GM19395 (cell line): ENCODE measurements around the gene ASB5.
"Not testable (repeated sequence)": the region's sequence is repeated elsewhere in the genome, so short reads cannot be mapped to it uniquely, and the experiment has no call there.

Source experiments
- ATAC-seq: cut with Tn5 transposase; IDR thresholded peaks from one replicate; pipeline ENCODE4 v1.9.1; 2021; ENCODE audit warnings: mild to moderate bottlenecking, moderate library complexity; ENCODE audit not compliant: unreplicated experiment

ASB5 gene, protein sequence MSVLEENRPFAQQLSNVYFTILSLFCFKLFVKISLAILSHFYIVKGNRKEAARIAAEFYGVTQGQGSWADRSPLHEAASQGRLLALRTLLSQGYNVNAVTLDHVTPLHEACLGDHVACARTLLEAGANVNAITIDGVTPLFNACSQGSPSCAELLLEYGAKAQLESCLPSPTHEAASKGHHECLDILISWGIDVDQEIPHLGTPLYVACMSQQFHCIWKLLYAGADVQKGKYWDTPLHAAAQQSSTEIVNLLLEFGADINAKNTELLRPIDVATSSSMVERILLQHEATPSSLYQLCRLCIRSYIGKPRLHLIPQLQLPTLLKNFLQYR

DNA sequence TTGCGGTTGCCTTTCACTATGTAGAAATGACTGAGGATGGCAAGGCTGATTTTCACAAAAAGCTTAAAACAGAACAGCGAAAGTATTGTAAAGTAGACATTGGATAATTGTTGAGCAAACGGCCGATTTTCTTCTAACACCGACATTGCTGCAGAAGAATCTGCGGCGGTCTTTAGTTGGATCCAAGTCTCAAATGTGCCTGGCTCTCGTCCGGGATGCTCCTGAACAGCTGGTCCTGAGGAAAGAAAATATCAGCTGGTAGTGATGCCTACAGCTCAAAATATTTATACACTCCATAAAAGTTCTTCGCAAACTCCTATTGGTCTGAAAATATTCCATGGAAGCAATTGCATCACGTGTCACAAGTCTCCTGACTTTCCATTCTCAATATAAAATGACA lies at the start of gene ASB5:
ASB5 (minus strand) TSS at position 260 of the 400 bp plus-strand sequence; CDS start at position 146, 114 bp downstream.
- no peak for ATAC-seq

DNA sequence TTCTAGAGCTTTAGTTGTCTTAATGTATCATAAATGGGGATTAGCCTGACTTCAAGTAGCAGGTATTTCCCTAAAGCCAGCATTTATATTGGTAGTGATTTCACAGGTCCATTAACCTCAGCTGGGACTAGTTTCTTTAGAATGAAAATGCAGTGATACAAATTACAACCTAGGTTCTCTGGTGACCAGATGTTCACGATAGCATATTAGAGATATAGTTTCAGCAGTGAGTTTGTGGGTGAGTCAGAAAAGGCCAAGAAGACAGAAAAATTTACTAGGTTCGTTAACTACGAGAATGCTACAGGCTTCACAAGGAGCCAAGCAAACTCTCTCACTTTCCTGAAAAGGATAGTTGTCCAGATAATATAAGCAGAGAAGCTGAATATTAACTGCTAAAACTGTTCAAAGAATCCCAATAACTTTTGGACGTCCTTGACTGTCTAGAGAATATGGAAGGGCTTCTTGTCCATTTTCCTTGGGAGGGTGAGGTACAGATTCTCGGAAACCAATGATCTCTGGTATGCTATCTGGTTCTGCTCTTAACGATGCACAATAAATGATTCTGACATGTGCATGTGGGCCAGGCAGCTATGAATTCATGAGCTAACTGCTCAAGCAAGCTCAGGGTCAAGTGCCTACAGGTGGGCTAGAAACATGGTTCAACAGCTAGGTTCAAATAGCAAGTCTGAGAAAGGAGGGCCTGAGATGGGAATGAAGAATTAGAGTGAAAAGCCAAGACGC lies 44.7 kb upstream of the ASB5 start:
- no peak for ATAC-seq

GRCh38 chr4:176309772-176310171 lies 40.8 kb upstream of the ASB5 start:
- no peak for ATAC-seq

DNA sequence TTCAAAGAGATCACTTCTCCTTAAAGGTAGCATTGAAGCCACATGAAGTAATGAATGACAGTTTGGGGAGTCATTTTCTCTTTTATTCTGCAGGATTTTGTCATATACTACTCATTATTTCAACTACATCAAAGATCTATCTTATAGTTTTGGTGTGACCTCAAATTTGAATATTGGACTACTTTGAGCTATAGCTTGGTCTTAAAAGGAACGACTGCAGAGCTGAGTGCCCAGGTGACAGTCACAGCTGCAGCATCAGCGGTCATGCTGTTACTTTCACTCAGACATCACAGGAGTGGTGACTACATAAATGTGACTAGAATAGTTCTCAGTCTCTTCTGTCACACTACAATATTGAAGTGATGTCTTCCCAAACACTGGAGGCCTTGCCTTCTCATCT lies 40.0 kb upstream of the ASB5 start:
- ATAC-seq = peak; percentile 97

DNA sequence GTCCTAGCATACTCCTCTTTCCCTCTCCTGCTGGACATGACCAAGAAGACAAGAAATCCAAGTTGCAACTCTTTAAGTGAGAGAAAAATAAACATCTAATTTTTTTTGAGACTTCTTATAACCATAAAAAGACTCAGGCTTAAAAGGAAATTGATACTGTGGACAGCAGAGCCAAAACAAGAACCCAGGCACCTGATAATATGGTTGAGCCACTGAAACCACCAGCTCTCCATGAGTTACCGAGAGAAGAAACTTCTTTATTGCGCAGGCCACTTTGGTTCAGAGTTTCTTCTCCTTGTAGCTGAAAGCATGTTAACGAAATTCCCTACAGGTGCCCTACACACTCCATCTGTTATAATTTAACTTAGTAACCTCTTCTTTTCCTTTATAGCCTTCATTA lies 39.4 kb upstream of the ASB5 start:
- peak; percentile 61 for ATAC-seq

DNA sequence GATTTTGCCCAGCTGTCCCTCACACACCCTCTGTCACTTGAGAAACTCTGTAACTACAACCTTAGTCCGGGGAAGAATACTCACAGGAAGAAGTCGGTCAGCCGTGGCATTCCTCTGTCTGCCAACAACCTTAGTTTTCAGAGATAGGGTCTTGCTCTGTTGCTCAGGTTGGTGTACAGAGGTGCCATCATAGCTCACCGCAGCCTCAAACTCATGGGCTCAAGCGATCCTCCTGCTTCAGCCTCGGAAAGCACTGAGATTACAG lies 38.6 kb upstream of the ASB5 start:
- no peak for ATAC-seq

DNA sequence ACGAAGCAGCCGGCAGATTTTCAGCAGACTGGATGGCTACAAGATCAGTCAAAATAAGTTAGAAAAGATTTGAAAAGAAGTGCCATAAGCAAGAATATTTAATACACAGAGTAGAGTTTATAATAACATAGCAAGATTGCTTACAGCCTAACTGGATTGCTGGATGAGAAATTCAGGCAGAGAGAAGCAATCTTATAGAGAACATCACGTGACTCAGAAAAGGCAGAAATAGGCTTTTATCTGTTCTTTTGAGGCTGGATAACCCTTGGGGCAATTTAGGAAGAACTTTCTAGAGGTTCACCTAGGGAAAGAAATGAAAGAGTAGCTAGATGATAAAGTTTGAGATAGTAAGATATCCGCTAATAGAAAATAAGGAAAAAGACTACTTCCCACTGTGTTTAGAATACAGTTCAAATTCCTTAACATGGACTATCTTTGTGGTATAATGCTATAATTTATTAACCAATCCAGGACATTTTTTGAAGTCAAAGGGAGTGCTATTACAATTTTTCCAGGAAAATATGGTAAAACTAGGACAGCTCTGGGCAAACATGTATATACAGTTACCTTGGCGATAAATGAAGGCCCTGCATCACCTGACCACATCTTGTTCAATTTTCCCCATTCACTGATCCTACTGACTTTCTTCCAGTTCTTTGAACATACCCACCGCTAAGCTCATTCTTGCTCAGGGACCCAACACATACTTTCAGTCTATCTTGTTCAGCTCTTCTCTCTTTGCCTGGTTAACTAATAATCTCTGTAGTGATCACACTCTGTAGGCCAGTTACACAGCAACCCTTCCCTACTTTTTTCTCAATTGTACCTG lies 38.0 kb upstream of the ASB5 start:
- ATAC-seq = no peak

- ATAC-seq = no peak
Measured at GRCh38 chr4:176303938-176304337, 34.9 kb upstream of the ASB5 start.

- ATAC-seq = no peak
Measured at GRCh38 chr4:176302283-176303275, 33.6 kb upstream of the ASB5 start.

DNA sequence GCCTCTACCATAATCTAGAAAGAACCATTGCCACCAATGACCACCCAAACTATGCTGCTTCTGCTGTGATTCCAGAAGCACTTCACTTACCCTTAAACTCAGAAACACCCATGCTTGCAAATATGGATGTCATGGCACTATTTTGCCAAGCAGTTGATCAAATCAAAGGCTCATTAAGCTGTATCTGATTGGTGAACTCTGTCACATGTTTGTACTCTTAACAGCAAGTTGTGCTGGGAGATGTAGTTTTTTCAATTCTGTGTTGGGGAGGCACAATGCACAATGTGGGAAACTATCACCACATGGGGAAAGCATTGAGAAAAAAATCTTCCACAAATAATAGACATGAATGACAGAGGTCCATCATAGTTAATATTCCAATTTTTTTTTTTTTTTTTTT lies 31.5 kb upstream of the ASB5 start:
- peak; percentile 67 for ATAC-seq

GRCh38 chr4:176300036-176300435 lies 31.0 kb upstream of the ASB5 start:
- ATAC-seq = no peak

DNA sequence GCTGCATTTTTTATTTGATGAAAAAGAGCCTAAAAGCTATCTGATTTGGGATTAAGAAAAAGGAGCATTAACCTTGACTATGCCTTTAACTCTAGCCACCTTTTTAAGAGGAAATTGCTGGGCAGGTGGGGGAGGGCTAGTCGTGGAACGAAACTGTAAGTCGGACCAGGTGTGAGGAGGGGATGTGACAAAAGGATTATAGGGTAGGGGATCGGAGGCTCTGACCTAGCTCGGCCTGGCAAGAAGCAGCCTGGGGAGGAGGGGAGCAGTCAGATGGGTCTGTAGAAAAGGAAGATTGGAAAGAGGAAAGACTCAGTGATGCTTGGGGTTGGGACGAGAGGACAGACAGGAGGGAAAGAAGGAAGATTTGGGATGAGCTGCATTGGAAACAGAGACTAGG lies 29.6 kb upstream of the ASB5 start:
- ATAC-seq = no peak

GRCh38 chr4:176295907-176296306 lies 26.9 kb upstream of the ASB5 start:
- ATAC-seq = not testable (repeated sequence)

DNA sequence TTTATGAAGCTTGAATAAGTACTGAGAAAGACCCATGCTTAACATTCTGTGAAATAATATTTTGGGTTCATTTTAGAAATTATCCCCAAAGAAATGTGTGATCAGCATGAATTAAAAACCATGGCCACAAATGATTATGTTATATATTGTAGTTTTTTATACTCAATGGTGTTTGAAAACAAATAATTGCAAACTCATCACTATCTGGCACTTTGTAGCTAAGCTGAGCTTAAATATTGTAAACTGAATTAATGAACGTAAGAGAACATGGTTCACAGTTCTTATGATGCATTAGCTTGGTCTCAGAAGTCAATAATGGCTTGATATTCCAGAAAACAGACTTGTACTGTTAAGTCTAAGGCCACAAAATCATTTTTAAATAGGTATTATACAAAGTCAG lies 24.6 kb upstream of the ASB5 start:
- ATAC-seq = no peak

GRCh38 chr4:176292920-176293319 lies 23.9 kb upstream of the ASB5 start:
- no peak for ATAC-seq

DNA sequence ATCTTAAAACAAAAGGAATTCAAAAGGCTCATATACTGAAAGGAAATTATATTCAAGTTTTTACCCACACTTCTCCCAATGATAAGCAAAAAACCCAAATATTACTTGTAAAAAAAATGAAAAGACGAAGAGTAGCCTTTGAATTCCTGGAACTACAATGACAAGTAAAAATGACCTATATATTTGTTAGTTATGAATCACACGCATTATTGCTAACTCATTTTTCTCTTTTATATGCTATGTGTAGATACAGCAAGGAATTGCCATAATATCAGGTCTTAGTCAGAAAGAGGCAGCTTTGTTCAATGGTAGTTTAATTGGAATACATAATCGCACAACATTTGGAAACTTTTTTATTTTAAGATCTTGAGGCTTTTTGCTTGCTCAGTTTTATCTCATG lies 22.7 kb upstream of the ASB5 start:
- no peak for ATAC-seq

GRCh38 chr4:176290520-176290919 lies 21.5 kb upstream of the ASB5 start:
- no peak for ATAC-seq

DNA sequence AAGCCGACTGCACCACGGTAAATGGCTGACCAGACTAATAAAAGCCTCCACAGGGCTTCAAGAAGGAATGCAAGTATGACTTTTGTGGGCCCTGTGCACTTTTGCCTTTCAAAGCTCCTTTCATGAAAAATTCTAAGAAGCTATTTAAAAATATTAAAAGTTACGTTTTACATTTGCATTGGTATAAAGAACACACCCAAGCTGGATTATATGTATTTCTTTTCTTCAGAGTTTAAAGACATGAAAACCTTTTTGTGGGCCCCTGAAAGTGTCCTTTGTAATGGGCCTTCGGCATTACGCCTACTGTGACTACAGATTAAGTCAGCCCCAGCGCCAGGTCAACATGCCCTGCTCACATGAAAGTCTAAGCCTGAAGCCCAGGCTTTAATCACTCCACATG lies 20.5 kb upstream of the ASB5 start:
- ATAC-seq = no peak

DNA sequence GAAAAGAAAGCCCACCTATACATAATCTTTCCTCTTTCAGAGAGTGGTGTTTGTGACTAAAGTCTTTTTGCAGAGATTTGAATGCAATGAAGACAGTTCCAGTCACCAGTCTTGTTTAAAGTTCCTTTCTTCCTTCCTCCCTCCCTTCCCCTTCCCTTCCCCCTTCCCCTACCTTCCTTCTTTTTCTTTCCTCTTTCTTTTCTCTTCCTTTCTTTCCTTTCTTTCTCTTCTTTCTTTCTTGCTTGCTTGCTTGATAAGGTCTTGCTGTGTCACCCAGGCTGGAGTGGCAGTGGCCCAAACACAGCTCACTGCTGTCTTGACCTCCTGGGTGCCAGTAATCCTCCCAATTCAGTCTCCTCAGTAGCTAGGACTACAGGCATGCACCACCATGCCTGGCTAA lies 19.0 kb upstream of the ASB5 start:
- no peak for ATAC-seq

DNA sequence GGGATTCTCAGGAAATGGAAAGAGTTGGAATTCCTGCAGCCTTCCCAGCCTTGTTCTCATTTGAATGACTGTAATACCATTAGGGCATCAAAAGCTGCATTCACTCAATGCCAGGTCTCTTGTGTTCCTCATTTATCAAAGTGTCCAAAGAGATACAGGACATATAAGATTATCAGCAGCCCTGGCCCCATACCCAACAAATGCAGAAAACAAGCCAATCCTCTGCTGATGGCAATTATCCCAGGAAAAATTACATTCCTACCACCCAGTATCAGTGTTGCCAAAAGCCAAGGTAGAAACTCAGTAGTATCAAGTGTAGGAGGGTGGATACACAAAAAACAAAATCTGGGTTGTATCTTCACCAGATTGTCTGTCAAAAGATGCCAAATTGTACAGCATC lies 18.5 kb upstream of the ASB5 start:
- no peak for ATAC-seq

DNA sequence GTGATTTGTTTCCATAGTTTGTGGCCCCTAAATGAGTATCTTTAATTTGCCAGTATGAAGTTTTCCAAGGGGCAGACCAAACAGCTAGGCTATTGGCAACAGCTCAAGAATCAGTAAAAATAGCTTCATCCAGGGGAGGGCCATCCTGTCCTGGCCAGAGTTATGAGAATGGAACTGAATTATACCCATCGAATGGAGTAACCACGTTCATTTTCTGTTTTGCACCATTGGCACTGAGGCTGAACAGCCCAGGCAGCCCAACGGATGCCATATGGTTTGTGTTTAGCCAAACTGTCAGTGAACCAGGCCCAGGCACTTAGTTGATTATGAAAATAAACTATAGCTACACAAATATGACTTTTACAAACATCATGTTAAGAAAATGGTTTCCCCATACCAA lies 17.7 kb upstream of the ASB5 start:
- ATAC-seq = no peak
